ENCODE results near the gene ACSM4.
"Not testable (repeated sequence)": the region's sequence is repeated elsewhere in the genome, so short reads cannot be mapped to it uniquely, and the experiment has no call there.

DNA sequence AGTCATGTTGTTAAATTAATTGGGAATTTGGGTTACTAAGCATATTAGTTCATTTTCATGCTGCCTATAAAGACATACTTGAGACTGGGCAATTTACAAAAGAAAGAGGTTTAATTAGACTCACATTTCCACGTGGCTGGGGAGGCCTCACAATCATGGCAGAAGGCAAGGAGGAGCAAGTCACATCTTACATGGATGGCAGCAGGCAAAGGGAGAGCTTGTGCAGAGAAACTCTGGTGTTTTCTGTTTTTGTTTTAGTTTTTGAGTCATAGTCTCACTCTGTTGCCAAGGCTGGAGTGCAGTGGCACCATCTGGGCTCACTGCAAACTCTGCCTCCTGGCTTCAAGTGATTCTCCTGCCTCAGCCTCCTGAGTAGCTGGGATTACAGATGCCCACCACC, 13.3 kb upstream of the ACSM4 start:
- not testable (repeated sequence) for TF ChIP-seq YY1 (IDR thresholded peaks at IDR 0.05; ENCODE audit: insufficient read depth, insufficient read length); SUZ12 (IDR thresholded peaks at IDR 0.05; ENCODE audit: extremely low read depth, insufficient read depth, insufficient read length); ZNF274 (IDR thresholded peaks at IDR 0.05; ENCODE audit: low read depth, low read length)
